HepG2 (cell line): Measurements from ENCODE around the gene IFNAR1. TPM values are rescaled to one million over a fixed set of nuclear protein-coding genes. Genes with fewer than 3 reads are reported as not detected.

Experiments
- ATAC-seq: fragments of 200-7000 bp; cut with Tn5 transposase; 3 replicates; pipeline ENCODE4 v1.9.1; 2020; ENCODE audit warnings: mild to moderate bottlenecking, moderate library complexity
- BruUV-seq: library from RNA; stranded (reverse); fragments of 400-500 nt; replicated peaks from 2 replicates; lab custom pipeline; 2021; lab: Mats Ljungman, UMichigan
- CTCF ChIA-PET: fragments of 300-600 bp; formaldehyde crosslinking; extraction: SDS; loops from one replicate; lab custom pipeline; 2021; ENCODE audit warnings: low total read pairs, inconsistent platforms, low intra/inter-chr PET ratio; lab: Yijun Ruan, JAX
- POLR2A ChIA-PET: fragments of 350-600 bp; sonication (Branson Sonifier 250); formaldehyde crosslinking; loops from one replicate; lab custom pipeline; 2020; ENCODE audit warnings: antibody characterized with exemption, inconsistent platforms; lab: Yijun Ruan, JAX
- DNase-seq: peaks from one replicate; pipeline ENCODE4 v3.0.0-alpha.2; 2015; ENCODE audit warnings: low spot score
- FAIRE-seq: peaks from 3 replicates; lab custom pipeline; 2011; peaks lifted over from hg19 to GRCh38; lab: Jason Lieb, UNC
- H2AFZ ChIP-seq: one replicate; pipeline ENCODE4 v1.6.1; 2011; ENCODE audit warnings: low read length, inconsistent platforms
- H3K27ac ChIP-seq: fragments of 300-600 bp; 3 replicates; pipeline ENCODE4 v1.8.0; 2011; ENCODE audit warnings: mixed run types, mild to moderate bottlenecking, mixed read lengths, low read length, inconsistent platforms; ENCODE audit not compliant: insufficient read depth; ENCODE audit errors: extremely low read length
- H3K27me3 ChIP-seq, 2 experiments: fragments of 200-600 bp in 1 of 2; 2 replicates in 1 of 2; 3 replicates in 1 of 2; pipeline versions ENCODE4 v1.6.0 to v1.8.0; 2011; ENCODE audit warnings: low read length in 2 of 2, mild to moderate bottlenecking in 2 of 2, moderate library complexity in 2 of 2, inconsistent platforms in 1 of 2; ENCODE audit not compliant: insufficient read depth in 2 of 2, control insufficient read depth in 1 of 2
- H3K36me3 ChIP-seq, 2 experiments: fragments of 200-600 bp in 1 of 2; replicated peaks in 1 of 2; 2 replicates in 1 of 2; 3 replicates in 1 of 2; pipeline versions ENCODE4 v1.5.1 to v1.8.0; 2011; ENCODE audit warnings: low read length in 2 of 2, inconsistent platforms in 1 of 2; ENCODE audit not compliant: insufficient read depth in 2 of 2, control insufficient read depth in 1 of 2
- H3K4me1 ChIP-seq: 2 replicates; pipeline ENCODE4 v1.5.1; 2012; ENCODE audit warnings: low read length, inconsistent platforms; ENCODE audit not compliant: insufficient read depth
- H3K4me2 ChIP-seq: 2 replicates; pipeline ENCODE4 v1.6.0; 2011; ENCODE audit warnings: low read depth, low read length, inconsistent platforms
- H3K4me3 ChIP-seq, 3 experiments: fragments of 200-600 bp in 1 of 3; sonication (generic), shearing (Covaris generic) in 1 of 3; replicated peaks in 1 of 3; 2 replicates each; pipeline ENCODE4 v1.5.1; 2011 to 2016; ENCODE audit warnings: low read length in 3 of 3, inconsistent platforms in 2 of 3, low read depth in 2 of 3, mild to moderate bottlenecking in 2 of 3, control low read depth in 1 of 3, mixed read lengths in 1 of 3; ENCODE audit not compliant: insufficient read depth in 1 of 3
- H3K79me2 ChIP-seq: one replicate; pipeline ENCODE4 v1.6.1; 2011; ENCODE audit warnings: low read length, inconsistent platforms; ENCODE audit not compliant: insufficient read depth
- H3K9ac ChIP-seq: 2 replicates; pipeline ENCODE4 v1.6.0; 2011; ENCODE audit warnings: mild to moderate bottlenecking, low read depth, low read length, inconsistent platforms; ENCODE audit not compliant: insufficient read depth
- H3K9me3 ChIP-seq: 2 replicates; pipeline ENCODE4 v1.5.1; 2012; ENCODE audit warnings: mild to moderate bottlenecking, low read length
- H4K20me1 ChIP-seq: 2 replicates; pipeline ENCODE4 v1.6.0; 2011; ENCODE audit warnings: inconsistent platforms, mild to moderate bottlenecking, low read length, moderate library complexity; ENCODE audit not compliant: insufficient read depth
- HNRNPK ChIP-seq: fragments of 200-400 bp; formaldehyde crosslinking; IDR thresholded peaks from 2 replicates; pipeline ENCODE4 v1.6.1; 2018; ENCODE audit warnings: low read length, low read depth, moderate library complexity, mild to moderate bottlenecking; ENCODE audit not compliant: poor library complexity, severe bottlenecking
- KLF12 ChIP-seq: sonication (generic); formaldehyde crosslinking; IDR thresholded peaks from 2 replicates; pipeline ENCODE4 v1.4.0; 2020; ENCODE audit warnings: missing genetic modification reagents, borderline replicate concordance
- NCOA2 ChIP-seq: sonication (generic); formaldehyde crosslinking; IDR thresholded peaks from 2 replicates; pipeline ENCODE4 v1.8.0; 2022; ENCODE audit warnings: inconsistent platforms
- NFE2L2 ChIP-seq: fragments of 150-350 bp; IDR thresholded peaks from 2 replicates; pipeline ENCODE4 v1.6.1; 2014; ENCODE audit warnings: low read length
- PAWR ChIP-seq: sonication (generic); formaldehyde crosslinking; IDR thresholded peaks from 2 replicates; pipeline ENCODE4 v1.4.0; 2020; ENCODE audit warnings: missing genetic modification reagents, mild to moderate bottlenecking, borderline replicate concordance
- PHF5A ChIP-seq: IDR thresholded peaks from one replicate; pipeline ENCODE4 v1.6.1; 2018; ENCODE audit warnings: low read depth, missing genetic modification reagents; ENCODE audit not compliant: unreplicated experiment
- RXRA ChIP-seq: sonication (generic); formaldehyde crosslinking; IDR thresholded peaks from 2 replicates; pipeline ENCODE4 v1.5.1; 2020; ENCODE audit warnings: missing genetic modification reagents
- ZFAT ChIP-seq: sonication (generic); formaldehyde crosslinking; conservative IDR thresholded peaks from 2 replicates; pipeline ENCODE4 v1.8.1; 2023; ENCODE audit warnings: missing genetic modification reagents, inconsistent platforms
- ZMYM3 ChIP-seq: sonication (generic); formaldehyde crosslinking; IDR thresholded peaks from 2 replicates; pipeline ENCODE4 v1.5.1; 2020; ENCODE audit warnings: mild to moderate bottlenecking, missing genetic modification reagents
- ZNF225 ChIP-seq: sonication (generic); formaldehyde crosslinking; IDR thresholded peaks from 2 replicates; pipeline ENCODE4 v1.4.0; 2020; ENCODE audit warnings: mild to moderate bottlenecking, missing genetic modification reagents
- WGBS: methylation state at CpG from one replicate; pipeline ENCODE4 v1.1.6; 2017; ENCODE audit warnings: low lambda C conversion rate; 5-methylcytosine and 5-hydroxymethylcytosine counted together
- in situ Hi-C: cut with HindIII; loops from 2 replicates; pipeline ENCODE4 v1.10.0; 2017; ENCODE audit warnings: low pct_unique_long_range_greater_than_20kb; ENCODE audit not compliant: extremely low pct_ligation_motif_present
- intact Hi-C: fragments of 100-400 bp; cut with micrococcal nuclease; formaldehyde crosslinking; loops from one replicate; pipeline ENCODE4 v1.10.0; 2022; ENCODE audit not compliant: unreplicated experiment
- polyA plus RNA-seq, 8 experiments: library from polyadenylated mRNA; depleted of rRNA in 3 of 8; stranded (reverse) in 7 of 8; unstranded in 1 of 8; fragments of >200 nt; fragmentation: Illumina TruSeq in 4 of 8; extraction: Trizol in 4 of 8; gene quantifications; 2 replicates each; pipeline versions ENCODE4 v1.2.1 to v1.2.3, GENCODE V29; 2011 to 2016; ENCODE audit warnings: low read depth in 4 of 8, missing spikeins in 1 of 8, mixed read lengths in 1 of 8; ENCODE audit not compliant: insufficient read depth in 1 of 8
- total RNA-seq, 5 experiments: library from RNA; depleted of rRNA; stranded (reverse); fragments of >200 nt; fragmentation: Illumina TruSeq; extraction: Trizol; gene quantifications; 2 replicates each; pipeline ENCODE4 v1.2.3, GENCODE V29; 2016; ENCODE audit warnings: low read depth in 1 of 5
- TF ChIP-seq, protein P1 (sequence below): sonication (generic); formaldehyde crosslinking; IDR thresholded peaks from 2 replicates; pipeline ENCODE4 v1.8.1; 2023; ENCODE audit warnings: mild to moderate bottlenecking, missing genetic modification reagents

The IFNAR1 gene
- total and polyA plus RNA-seq, 2 of the 13 experiments (the other 11 are each of a cell fraction or from before 2014, with no cell fraction given): 6.7 to 9.3 TPM

DNA sequence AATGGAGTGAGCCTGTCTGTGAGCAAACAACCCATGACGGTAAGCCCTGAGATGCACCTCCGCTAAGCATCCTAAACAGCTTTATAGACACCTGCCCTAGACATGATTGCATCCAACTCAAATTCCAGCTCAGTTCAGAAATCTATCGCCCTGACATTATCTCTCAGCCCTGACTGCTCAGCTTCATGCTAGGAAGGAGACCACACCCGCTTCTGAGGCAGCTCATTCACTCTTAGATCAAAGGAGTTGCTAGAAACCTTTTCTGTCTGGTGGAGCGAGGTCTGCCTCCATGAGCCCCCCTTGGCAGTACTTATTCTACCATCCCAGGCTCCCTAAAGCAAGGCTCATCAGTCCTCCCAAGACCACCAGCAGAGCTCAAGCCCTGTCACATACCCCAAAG lies 41.6 kb upstream of the IFNAR1 start:
- H3K27me3 ChIP-seq: no peaks in the 10 kb centered on the region
- no peak for DNase-seq
- H3K4me2 ChIP-seq: no peak overlapping the region
- intact Hi-C loops: no loop called here
- H3K27ac ChIP-seq: no peak overlapping the region
- H2AFZ ChIP-seq: no peak overlapping the region
- CTCF ChIA-PET: no interaction called here
- H3K9ac ChIP-seq: no peak overlapping the region
- POLR2A ChIA-PET: no interaction called here
- FAIRE-seq: no peak
- H3K9me3 ChIP-seq: no peaks in the 10 kb centered on the region
- H3K79me2 ChIP-seq: no peaks in the 10 kb centered on the region
- ATAC-seq: no peak
- H3K4me1 ChIP-seq: peaks cover 25% of the 10 kb centered on the region
- H3K36me3 ChIP-seq: peaks cover 5 to 29% of the 10 kb centered on the region in 2 experiments
- no peak overlapping the region for H3K4me3 ChIP-seq
- TF ChIP-seq, protein P1, sequence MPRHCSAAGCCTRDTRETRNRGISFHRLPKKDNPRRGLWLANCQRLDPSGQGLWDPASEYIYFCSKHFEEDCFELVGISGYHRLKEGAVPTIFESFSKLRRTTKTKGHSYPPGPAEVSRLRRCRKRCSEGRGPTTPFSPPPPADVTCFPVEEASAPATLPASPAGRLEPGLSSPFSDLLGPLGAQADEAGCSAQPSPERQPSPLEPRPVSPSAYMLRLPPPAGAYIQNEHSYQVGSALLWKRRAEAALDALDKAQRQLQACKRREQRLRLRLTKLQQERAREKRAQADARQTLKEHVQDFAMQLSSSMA: no peak
- no peak for TF ChIP-seq PAWR
- no peak for TF ChIP-seq ZNF225 (CRISPR knock-in tag)
- no peak for TF ChIP-seq ZFAT (CRISPR knock-in tag)
- TF ChIP-seq HNRNPK: no peak
- TF ChIP-seq KLF12 (CRISPR knock-in tag): no peak
- TF ChIP-seq PHF5A (CRISPR knock-in tag): no peak
- no peak for TF ChIP-seq NFE2L2
- no peak for TF ChIP-seq ZMYM3
- TF ChIP-seq RXRA (CRISPR knock-in tag): no peak
- TF ChIP-seq NCOA2 (CRISPR knock-in tag): no peak
- in situ Hi-C loops: no loop called here
- WGBS: 97% methylated on average over 4 of the region's 5 CpGs
- H4K20me1 ChIP-seq: no peaks in the 10 kb centered on the region
- no TSS peak for BruUV-seq
